H1 (cell line): Measurements from ENCODE around the gene LPGAT1. TPM values are rescaled to one million over a fixed set of nuclear protein-coding genes. Genes with fewer than 3 reads are reported as not detected.

Experiments used
- CTCF ChIA-PET: fragments of 300-600 bp; sonication (Branson Sonifier 250); formaldehyde crosslinking; loops from one replicate; lab custom pipeline; 2021; ENCODE audit not compliant: partially characterized antibody; lab: Charles Lee
- POLR2A ChIA-PET: fragments of 300-600 bp; sonication (Branson Sonifier 250); formaldehyde crosslinking; loops from one replicate; lab custom pipeline; 2021; ENCODE audit warnings: inconsistent platforms; ENCODE audit not compliant: partially characterized antibody; lab: Charles Lee
- DNase-seq, 2 experiments: peaks; one replicate each; pipeline versions ENCODE4 v3.0.0 to v3.0.0-alpha.2; 2010 to 2022; ENCODE audit warnings: low spot score in 2 of 2, low read depth in 1 of 2, mixed read lengths in 1 of 2
- FAIRE-seq: peaks from 2 replicates; lab custom pipeline; 2011; peaks lifted over from hg19 to GRCh38; lab: Jason Lieb, UNC
- H2AFZ ChIP-seq: 2 replicates; pipeline ENCODE4 v1.8.1; 2012; ENCODE audit warnings: low read length, inconsistent platforms
- H2AK5ac ChIP-seq: 2 replicates; pipeline ENCODE4 v1.6.1; 2013; ENCODE audit warnings: low read depth, low read length
- H2BK120ac ChIP-seq: replicated peaks from 2 replicates; pipeline ENCODE3; 2013; ENCODE audit warnings: low read depth, low read length, inconsistent platforms
- H2BK12ac ChIP-seq: 2 replicates; pipeline ENCODE4 v1.6.1; 2013; ENCODE audit warnings: low read depth, low read length
- H2BK15ac ChIP-seq: 2 replicates; pipeline ENCODE4 v1.6.1; 2013; ENCODE audit warnings: low read length
- H2BK20ac ChIP-seq: 2 replicates; pipeline ENCODE4 v1.6.1; 2013; ENCODE audit warnings: low read length
- H2BK5ac ChIP-seq: 2 replicates; pipeline ENCODE4 v1.6.1; 2013; ENCODE audit warnings: low read depth, low read length
- H3K14ac ChIP-seq: 2 replicates; pipeline ENCODE4 v1.6.1; 2013; ENCODE audit warnings: inconsistent platforms; ENCODE audit not compliant: insufficient read length
- H3K18ac ChIP-seq: 2 replicates; pipeline ENCODE4 v1.6.1; 2013; ENCODE audit warnings: low read length; ENCODE audit errors: extremely low read depth
- H3K23ac ChIP-seq: 2 replicates; pipeline ENCODE4 v1.6.1; 2013; ENCODE audit warnings: inconsistent platforms; ENCODE audit not compliant: insufficient read length
- H3K23me2 ChIP-seq: 2 replicates; pipeline ENCODE4 v1.6.1; 2013; ENCODE audit warnings: low read depth, low read length
- H3K27ac ChIP-seq: 2 replicates; pipeline ENCODE4 v1.6.1; 2011; ENCODE audit warnings: low read depth, low read length, inconsistent platforms
- H3K27me3 ChIP-seq, 4 experiments: replicated peaks in 1 of 4; 1 replicate in 1 of 4; 2 replicates in 3 of 4; pipeline versions ENCODE4 v1.6.1 to v1.8.1; 2011 to 2013; ENCODE audit warnings: low read length in 3 of 4, mild to moderate bottlenecking in 3 of 4, inconsistent platforms in 2 of 4, mixed read lengths in 2 of 4, moderate library complexity in 1 of 4; ENCODE audit not compliant: control insufficient read depth in 3 of 4, insufficient read depth in 3 of 4; ENCODE audit errors: extremely low read depth in 1 of 4
- H3K36me3 ChIP-seq, 4 experiments: 2 replicates each; pipeline versions ENCODE4 v1.6.1 to v1.8.1; 2011 to 2013; ENCODE audit warnings: mild to moderate bottlenecking in 4 of 4, low read length in 3 of 4, moderate library complexity in 2 of 4, control low read depth in 1 of 4, inconsistent platforms in 1 of 4; ENCODE audit not compliant: insufficient read depth in 4 of 4, control insufficient read depth in 2 of 4
- H3K4ac ChIP-seq: replicated peaks from 2 replicates; pipeline ENCODE3; 2013; ENCODE audit warnings: low read length, low read depth, mixed read lengths, inconsistent platforms; ENCODE audit not compliant: insufficient read length
- H3K4me1 ChIP-seq, 4 experiments: replicated peaks in 1 of 4; 1 replicate in 1 of 4; 2 replicates in 3 of 4; pipeline versions ENCODE4 v1.6.1 to v1.8.1; 2011 to 2013; ENCODE audit warnings: low read length in 3 of 4, inconsistent platforms in 2 of 4, mixed read lengths in 1 of 4; ENCODE audit not compliant: insufficient read depth in 4 of 4, control insufficient read depth in 3 of 4
- H3K4me2 ChIP-seq, 2 experiments: 2 replicates each; pipeline versions ENCODE4 v1.6.1 to v1.8.1; 2011 to 2013; ENCODE audit warnings: low read depth in 2 of 2, low read length in 2 of 2, control low read depth in 1 of 2, inconsistent platforms in 1 of 2, mild to moderate bottlenecking in 1 of 2; ENCODE audit not compliant: insufficient read depth in 1 of 2
- H3K4me3 ChIP-seq, 4 experiments: fragments of 200-600, 300-600 bp in 1 of 4; sonication (generic), shearing (Covaris generic), sonication (Bioruptor Twin) in 1 of 4; 2 replicates each; pipeline versions ENCODE4 v1.5.1 to v1.8.1; 2011 to 2016; ENCODE audit warnings: low read length in 4 of 4, low read depth in 3 of 4, control low read depth in 2 of 4, inconsistent platforms in 2 of 4, mild to moderate bottlenecking in 2 of 4, mixed read lengths in 1 of 4, moderate library complexity in 1 of 4; ENCODE audit not compliant: insufficient read depth in 2 of 4; ENCODE audit errors: extremely low read depth in 1 of 4
- H3K56ac ChIP-seq: replicated peaks from 2 replicates; pipeline ENCODE3; 2013; ENCODE audit warnings: low read depth, mild to moderate bottlenecking, mixed read lengths, low read length, inconsistent platforms; ENCODE audit not compliant: insufficient read length
- H3K79me1 ChIP-seq: 2 replicates; pipeline ENCODE4 v1.6.1; 2013; ENCODE audit warnings: low read depth, low read length, control low read depth
- H3K79me2 ChIP-seq, 2 experiments: 2 replicates each; pipeline versions ENCODE4 v1.6.1 to v1.8.1; 2012 to 2013; ENCODE audit warnings: low read length in 2 of 2, mild to moderate bottlenecking in 2 of 2, inconsistent platforms in 1 of 2; ENCODE audit not compliant: insufficient read depth in 2 of 2, control insufficient read depth in 1 of 2
- H3K9ac ChIP-seq, 4 experiments: replicated peaks in 1 of 4; 1 replicate in 1 of 4; 2 replicates in 3 of 4; pipeline versions ENCODE4 v1.6.1 to v1.8.1; 2011 to 2013; ENCODE audit warnings: low read depth in 3 of 4, low read length in 3 of 4, control low read depth in 2 of 4, mild to moderate bottlenecking in 2 of 4, moderate library complexity in 2 of 4, inconsistent platforms in 1 of 4; ENCODE audit errors: extremely low read depth in 1 of 4
- H3K9me3 ChIP-seq, 2 experiments: 2 replicates each; pipeline versions ENCODE4 v1.6.1 to v1.8.1; 2012 to 2013; ENCODE audit warnings: mild to moderate bottlenecking in 2 of 2, moderate library complexity in 2 of 2, control low read depth in 1 of 2, inconsistent platforms in 1 of 2, low read depth in 1 of 2, low read length in 1 of 2, mixed read lengths in 1 of 2; ENCODE audit not compliant: insufficient read depth in 2 of 2
- H4K20me1 ChIP-seq, 2 experiments: replicated peaks in 1 of 2; 2 replicates each; pipeline versions ENCODE3 to v1.8.1; 2011 to 2013; ENCODE audit warnings: inconsistent platforms in 2 of 2, low read length in 2 of 2, mild to moderate bottlenecking in 1 of 2; ENCODE audit not compliant: insufficient read depth in 2 of 2, control insufficient read depth in 1 of 2
- H4K5ac ChIP-seq: 2 replicates; pipeline ENCODE4 v1.6.1; 2013; ENCODE audit warnings: low read length, low read depth, mixed read lengths, inconsistent platforms; ENCODE audit not compliant: insufficient read length
- H4K8ac ChIP-seq: 2 replicates; pipeline ENCODE4 v1.8.0; 2013; ENCODE audit warnings: mild to moderate bottlenecking, moderate library complexity, low read length, inconsistent platforms; ENCODE audit not compliant: insufficient read depth; ENCODE audit errors: extremely low read depth
- H4K91ac ChIP-seq: replicated peaks from 2 replicates; pipeline ENCODE3; 2013; ENCODE audit warnings: low read length, mixed read lengths, inconsistent platforms; ENCODE audit not compliant: insufficient read length
- BACH1 ChIP-seq: IDR thresholded peaks from 2 replicates; pipeline ENCODE4 v1.6.1; 2012; ENCODE audit warnings: low read length, improper control_type of control experiment
- BRCA1 ChIP-seq: IDR thresholded peaks from 2 replicates; pipeline ENCODE4 v1.6.1; 2012; ENCODE audit warnings: low read depth, low read length, improper control_type of control experiment
- CHD2 ChIP-seq: IDR thresholded peaks from 2 replicates; pipeline ENCODE4 v1.6.1; 2012; ENCODE audit warnings: low read length, improper control_type of control experiment
- PHF8 ChIP-seq: fragments of 200-600 bp; sonication (generic); conservative IDR thresholded peaks from 2 replicates; pipeline ENCODE4 v1.7.1; 2012; ENCODE audit warnings: low read depth, mild to moderate bottlenecking, inconsistent platforms, low read length, moderate library complexity
- POLR2A ChIP-seq, 2 experiments: IDR thresholded peaks; 1 replicate in 1 of 2; 2 replicates in 1 of 2; pipeline ENCODE4 v1.6.1; 2011; ENCODE audit warnings: low read depth in 2 of 2, low read length in 2 of 2, mild to moderate bottlenecking in 2 of 2; ENCODE audit errors: control extremely low read depth in 1 of 2
- RAD21 ChIP-seq, 2 experiments: IDR thresholded peaks in 1 of 2; conservative IDR thresholded peaks in 1 of 2; 2 replicates each; pipeline ENCODE4 v1.6.1; 2011; ENCODE audit warnings: low read depth in 2 of 2, low read length in 2 of 2, improper control_type of control experiment in 1 of 2, inconsistent platforms in 1 of 2, mild to moderate bottlenecking in 1 of 2, moderate library complexity in 1 of 2
- RNF2 ChIP-seq: fragments of 200-900, 300-1000 bp; sonication (generic); IDR thresholded peaks from 2 replicates; pipeline ENCODE4 v1.7.1; 2016; ENCODE audit warnings: borderline replicate concordance, low read depth, mild to moderate bottlenecking, antibody characterized with exemption, low read length; ENCODE audit not compliant: poor library complexity, severe bottlenecking; ENCODE audit errors: missing control alignments
- RXRA ChIP-seq: IDR thresholded peaks from 2 replicates; pipeline ENCODE4 v1.6.1; 2011; ENCODE audit warnings: low read depth, mild to moderate bottlenecking, low read length, moderate library complexity; ENCODE audit not compliant: insufficient read depth
- WGBS, 2 experiments: shearing (Covaris generic) in 1 of 2; methylation state at CpG; one replicate each; pipeline versions ENCODE4 v1.1.6 to v1.1.7; 2013 to 2015; ENCODE audit warnings: low lambda C conversion rate in 2 of 2, mixed read lengths in 2 of 2, inconsistent platforms in 1 of 2, low coverage in 1 of 2, missing lambda C conversion rate in 1 of 2; ENCODE audit not compliant: insufficient replicate concordance in 2 of 2, insufficient coverage in 1 of 2, insufficient read length in 1 of 2; ENCODE audit errors: extremely low coverage in 1 of 2, missing lambda C conversion rate in 1 of 2; 5-methylcytosine and 5-hydroxymethylcytosine counted together
- polyA plus RNA-seq, 7 experiments: library from polyadenylated mRNA; depleted of rRNA in 3 of 7; stranded (reverse) in 5 of 7; unstranded in 2 of 7; fragments of >200 nt in 5 of 7; fragments of 200-250 nt in 2 of 7; gene quantifications; 1 replicate in 5 of 7; 2 replicates in 1 of 7; 4 replicates in 1 of 7; pipeline versions ENCODE4 v1.2.1 to v1.2.3, GENCODE V29; 2011 to 2013; ENCODE audit warnings: missing spikeins in 2 of 7, mixed read lengths in 2 of 7
- total RNA-seq: library from RNA; stranded (reverse); fragmentation: NEBNext Ultra II Directional; extraction: Animal tissue kit (Norgen Biotek cat#: 25700); gene quantifications from 2 replicates; pipeline ENCODE4 v1.2.1, GENCODE V29; 2021
- TF ChIP-seq, protein P1 (sequence below), 3 experiments: IDR thresholded peaks; 1 replicate in 2 of 3; 2 replicates in 1 of 3; pipeline versions ENCODE4 v1.5.1 to v1.6.1; 2011; ENCODE audit warnings: low read length in 3 of 3, mild to moderate bottlenecking in 3 of 3, inconsistent platforms in 2 of 3, low read depth in 1 of 3, moderate library complexity in 1 of 3; ENCODE audit not compliant: insufficient read depth in 1 of 3; ENCODE audit errors: control extremely low read depth in 1 of 3

The LPGAT1 gene
- total and polyA plus RNA-seq, 2 of the 8 experiments (the other 6 are each of a cell fraction or from before 2014, with no cell fraction given), result 2.3 to 13.5 TPM

DNA sequence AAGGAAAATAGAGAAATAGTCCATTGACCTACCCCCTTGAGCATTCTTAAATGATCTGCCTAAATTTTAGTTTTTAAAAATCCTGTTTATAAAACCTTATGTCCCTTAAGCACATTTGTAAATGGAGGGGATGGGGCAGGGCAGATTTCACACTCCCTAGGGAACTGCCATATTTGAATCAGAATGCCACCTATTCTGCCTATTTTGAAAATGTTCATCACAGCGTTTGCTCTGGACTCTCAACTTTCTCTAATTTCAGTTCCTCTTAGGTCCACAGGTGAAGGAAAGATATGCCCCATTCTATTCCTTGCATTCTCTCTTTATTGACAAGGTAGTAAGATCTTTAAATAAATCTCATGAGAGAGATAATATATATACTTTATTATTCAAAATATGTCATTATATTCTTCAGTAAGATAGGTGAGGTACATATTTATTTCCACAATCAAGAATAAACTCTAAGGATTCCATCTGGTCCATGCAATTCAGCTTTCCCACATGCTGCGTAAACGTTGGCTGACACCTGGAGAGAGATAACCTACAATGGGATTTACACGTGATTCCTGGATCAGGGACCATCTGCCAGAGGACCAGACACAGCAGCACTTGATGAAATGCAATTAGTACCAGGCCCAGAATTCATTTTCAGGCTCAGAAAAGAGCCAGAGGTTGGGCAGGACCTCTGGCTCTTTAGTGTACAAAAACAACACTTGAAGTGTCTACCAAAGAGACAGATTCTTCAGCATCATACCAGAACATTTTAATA, 1.2 kb upstream of the LPGAT1 start:
- Histone ChIP-seq H3K14ac (no peak overlapping the region), H3K27ac (no peak overlapping the region), H3K9me3 (no peaks in the 10 kb centered on the region), H4K8ac (no peak overlapping the region), H2AFZ (no peak overlapping the region), H3K9ac (no peak overlapping the region), H4K91ac (no peak overlapping the region), H2BK5ac (no peak overlapping the region), H3K23me2 (peaks cover 8% of the 10 kb centered on the region), H2AK5ac (no peak overlapping the region), H2BK20ac (no peak overlapping the region), H2BK12ac (no peak overlapping the region), H3K79me2 (no peaks in the 10 kb centered on the region), H4K20me1 (no peaks in the 10 kb centered on the region), H3K36me3 (no peaks in the 10 kb centered on the region), H2BK120ac (no peak overlapping the region), H2BK15ac (no peak overlapping the region), H3K18ac (no peak overlapping the region), H3K4me2 (no peak overlapping the region; a peak in 1 of 4 replicates), H4K5ac (no peak overlapping the region), H3K4ac (no peak overlapping the region), H3K4me1 (peaks cover 0 to 7% (median 3%) of the 10 kb centered on the region in 4 experiments; a peak in 5 of 7 replicates), H3K79me1 (no peaks in the 10 kb centered on the region), H3K4me3 (no peak overlapping the region), H3K56ac (no peak overlapping the region), H3K27me3 (peaks cover 0 to 12% (median 6%) of the 10 kb centered on the region in 4 experiments; a peak in 5 of 7 replicates), H3K23ac (no peak overlapping the region)
- POLR2A ChIA-PET, result no interaction called here
- DNase-seq, result no peak
- 72% methylated on average over 4 of the region's 4 CpGs; no CpG with 5 or more reads in 1 of the 2 experiments for WGBS, 2 experiments
- FAIRE-seq, result no peak
- CTCF ChIA-PET, result interaction anchor here (0.5 to 1.3 kb wide), 6 partner anchors 22 to 151 kb away, joined by 3 to 6 read pairs (median 4); no protein-coding TSS in a partner anchor
- TF ChIP-seq RAD21 (IDR thresholded peaks at IDR 0.05 in 1 of 2, conservative IDR thresholded peaks at IDR 0.05 in 1 of 2; ENCODE audit: low read depth in 2 of 2, low read length in 2 of 2) (no peak), BRCA1 (no peak), RNF2 (no peak), RXRA (no peak), POLR2A (IDR thresholded peaks at IDR 0.05; ENCODE audit: control extremely low read depth in 1 of 2, low read depth in 2 of 2, low read length in 2 of 2) (no peak), BACH1 (no peak), CHD2 (no peak), PHF8 (no peak)
- TF ChIP-seq, protein P1, sequence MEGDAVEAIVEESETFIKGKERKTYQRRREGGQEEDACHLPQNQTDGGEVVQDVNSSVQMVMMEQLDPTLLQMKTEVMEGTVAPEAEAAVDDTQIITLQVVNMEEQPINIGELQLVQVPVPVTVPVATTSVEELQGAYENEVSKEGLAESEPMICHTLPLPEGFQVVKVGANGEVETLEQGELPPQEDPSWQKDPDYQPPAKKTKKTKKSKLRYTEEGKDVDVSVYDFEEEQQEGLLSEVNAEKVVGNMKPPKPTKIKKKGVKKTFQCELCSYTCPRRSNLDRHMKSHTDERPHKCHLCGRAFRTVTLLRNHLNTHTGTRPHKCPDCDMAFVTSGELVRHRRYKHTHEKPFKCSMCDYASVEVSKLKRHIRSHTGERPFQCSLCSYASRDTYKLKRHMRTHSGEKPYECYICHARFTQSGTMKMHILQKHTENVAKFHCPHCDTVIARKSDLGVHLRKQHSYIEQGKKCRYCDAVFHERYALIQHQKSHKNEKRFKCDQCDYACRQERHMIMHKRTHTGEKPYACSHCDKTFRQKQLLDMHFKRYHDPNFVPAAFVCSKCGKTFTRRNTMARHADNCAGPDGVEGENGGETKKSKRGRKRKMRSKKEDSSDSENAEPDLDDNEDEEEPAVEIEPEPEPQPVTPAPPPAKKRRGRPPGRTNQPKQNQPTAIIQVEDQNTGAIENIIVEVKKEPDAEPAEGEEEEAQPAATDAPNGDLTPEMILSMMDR (IDR thresholded peaks at IDR 0.05; ENCODE audit: control extremely low read depth in 1 of 3, insufficient read depth in 1 of 3, low read depth in 1 of 3, low read length in 3 of 3), result no peak
